ENCODE results near the gene LTC4S.

Gene LTC4S

GRCh38 chr5:179812135-179812825 is 18.5 kb downstream of the LTC4S start:
- no peak for DNase-seq

GRCh38 chr5:179812997-179813607 is 19.3 kb downstream of the LTC4S start:
- DNase-seq = no peak

- DNase-seq = no peak
Observed at GRCh38 chr5:179814090-179814489, 20.3 kb downstream of the LTC4S start.

- no peak for DNase-seq
Observed at GRCh38 chr5:179815491-179816249, 21.9 kb downstream of the LTC4S start.

GRCh38 chr5:179816401-179816795 is 22.6 kb downstream of the LTC4S start:
- DNase-seq = no peak

GRCh38 chr5:179816796-179817469 is 23.1 kb downstream of the LTC4S start:
- no peak for DNase-seq

GRCh38 chr5:179817470-179817840 is 23.7 kb downstream of the LTC4S start:
- no peak for DNase-seq

GRCh38 chr5:179817890-179818745 is 24.3 kb downstream of the LTC4S start:
- no peak for DNase-seq

- DNase-seq = peak; percentile 95
Observed at GRCh38 chr5:179818746-179819295, 25.0 kb downstream of the LTC4S start.

- DNase-seq = peak; percentile 86
Observed at GRCh38 chr5:179819296-179820126, 25.7 kb downstream of the LTC4S start.

- peak; percentile 43 for DNase-seq
Observed at GRCh38 chr5:179820127-179820482, 26.3 kb downstream of the LTC4S start.

- peak; percentile 88 for DNase-seq
Observed at GRCh38 chr5:179820483-179821297, 26.9 kb downstream of the LTC4S start, which contains the start of gene SQSTM1. Gene SQSTM1 (plus strand): TSS chr5:179820905. CDS start chr5:179820937, 32 bp downstream.

GRCh38 chr5:179821298-179822058 is 27.7 kb downstream of the LTC4S start:
- DNase-seq = peak; percentile 93

- DNase-seq = no peak
Observed at GRCh38 chr5:179822059-179822432, 28.3 kb downstream of the LTC4S start.

GRCh38 chr5:179822444-179822990 is 28.7 kb downstream of the LTC4S start:
- DNase-seq = no peak

- no peak for DNase-seq
Observed at GRCh38 chr5:179823937-179824744, 30.4 kb downstream of the LTC4S start.

- no peak for DNase-seq
Observed at GRCh38 chr5:179824745-179825112, 30.9 kb downstream of the LTC4S start.

GRCh38 chr5:179825655-179826182 is 31.9 kb downstream of the LTC4S start:
- no peak for DNase-seq
